Endothelial cell of umbilical vein (primary cell): ENCODE measurements around the gene RNLS. TPM values are rescaled to one million over a fixed set of nuclear protein-coding genes. Genes with fewer than 3 reads are reported as not detected.

Experiments
- BruUV-seq: library from RNA; stranded (reverse); fragments of 400-500 nt; replicated peaks from 2 replicates; lab custom pipeline; 2021; lab: Mats Ljungman, UMichigan
- CTCF ChIA-PET: fragments of 300-600, 350-600 bp; sonication (Branson Sonifier 250); formaldehyde crosslinking; loops from one replicate; lab custom pipeline; 2021; ENCODE audit warnings: antibody characterized with exemption, inconsistent platforms; lab: Charles Lee
- POLR2A ChIA-PET: fragments of 300-600, 350-600 bp; sonication (Branson Sonifier 250); formaldehyde crosslinking; loops from one replicate; lab custom pipeline; 2021; ENCODE audit warnings: antibody characterized with exemption, inconsistent platforms; lab: Charles Lee
- DNase-seq: peaks from one replicate; pipeline ENCODE4 v3.0.0-alpha.2; 2011; ENCODE audit warnings: low read depth, low spot score
- FAIRE-seq: peaks from 2 replicates; lab custom pipeline; 2011; peaks lifted over from hg19 to GRCh38; lab: Jason Lieb, UNC
- H2AFZ ChIP-seq: 2 replicates; pipeline ENCODE4 v1.6.0; 2012; ENCODE audit warnings: low read depth, low read length, control low read depth, inconsistent platforms
- H3K27ac ChIP-seq: 2 replicates; pipeline ENCODE4 v1.5.1; 2011; ENCODE audit warnings: low read depth, mild to moderate bottlenecking, control low read depth, low read length, moderate library complexity; ENCODE audit not compliant: insufficient read depth
- H3K27me3 ChIP-seq, 2 experiments: 2 replicates each; pipeline versions ENCODE4 v1.6.0 to v1.6.1; 2011; ENCODE audit warnings: low read length in 2 of 2, mixed read lengths in 1 of 2; ENCODE audit not compliant: control insufficient read depth in 2 of 2, insufficient read depth in 2 of 2
- H3K36me3 ChIP-seq, 2 experiments: 2 replicates in 1 of 2; 3 replicates in 1 of 2; pipeline ENCODE4 v1.5.1; 2011; ENCODE audit warnings: low read length in 2 of 2, mild to moderate bottlenecking in 1 of 2, moderate library complexity in 1 of 2; ENCODE audit not compliant: control insufficient read depth in 2 of 2, insufficient read depth in 2 of 2; ENCODE audit errors: extremely low read depth in 1 of 2
- H3K4me1 ChIP-seq: 3 replicates; pipeline ENCODE4 v1.5.1; 2011; ENCODE audit warnings: mild to moderate bottlenecking, low read length; ENCODE audit not compliant: control insufficient read depth, insufficient read depth; ENCODE audit errors: extremely low read depth
- H3K4me2 ChIP-seq: 2 replicates; pipeline ENCODE4 v1.6.1; 2011; ENCODE audit warnings: low read length, control low read depth, mixed read lengths; ENCODE audit not compliant: insufficient read depth
- H3K4me3 ChIP-seq, 3 experiments: fragments of 200-600 bp in 1 of 3; sonication (generic), shearing (Covaris generic) in 1 of 3; replicated peaks in 1 of 3; 2 replicates each; pipeline ENCODE4 v1.5.1; 2011 to 2016; ENCODE audit warnings: control low read depth in 3 of 3, low read length in 3 of 3, mild to moderate bottlenecking in 2 of 3, inconsistent platforms in 1 of 3, low read depth in 1 of 3, moderate library complexity in 1 of 3; ENCODE audit not compliant: insufficient read depth in 1 of 3
- H3K79me2 ChIP-seq: 2 replicates; pipeline ENCODE4 v1.6.0; 2012; ENCODE audit warnings: low read length, inconsistent platforms; ENCODE audit not compliant: control insufficient read depth, insufficient read depth
- H3K9ac ChIP-seq: replicated peaks from 2 replicates; pipeline ENCODE3; 2011; ENCODE audit warnings: low read length, control low read depth; ENCODE audit not compliant: insufficient read depth; ENCODE audit errors: extremely low read depth
- H3K9me1 ChIP-seq: replicated peaks from 3 replicates; pipeline ENCODE4 v1.6.0; 2011; ENCODE audit warnings: mild to moderate bottlenecking, low read length; ENCODE audit not compliant: control insufficient read depth, insufficient read depth; ENCODE audit errors: extremely low read depth
- H3K9me3 ChIP-seq: replicated peaks from 2 replicates; pipeline ENCODE4 v1.5.1; 2012; ENCODE audit warnings: low read length, inconsistent platforms; ENCODE audit not compliant: control insufficient read depth, insufficient read depth
- H4K20me1 ChIP-seq: replicated peaks from 2 replicates; pipeline ENCODE3; 2011; ENCODE audit warnings: mild to moderate bottlenecking, low read length; ENCODE audit not compliant: control insufficient read depth, insufficient read depth; ENCODE audit errors: extremely low read depth
- CTCF ChIP-seq, 2 donors: IDR thresholded peaks; 1 replicate in 1 of 2; 2 replicates in 1 of 2; pipeline ENCODE4 v1.5.1; 2011; ENCODE audit warnings: low read length in 2 of 2, mild to moderate bottlenecking in 2 of 2, moderate library complexity in 2 of 2, control low read depth in 1 of 2, inconsistent platforms in 1 of 2, low read depth in 1 of 2; ENCODE audit not compliant: insufficient read depth in 1 of 2; ENCODE audit errors: extremely low read depth in 1 of 2
- EZH2 ChIP-seq: IDR thresholded peaks from 2 replicates; pipeline ENCODE4 v1.6.1; 2012; ENCODE audit warnings: borderline replicate concordance, low read depth, mild to moderate bottlenecking, moderate library complexity, low read length, inconsistent platforms; ENCODE audit not compliant: severe bottlenecking
- FOS ChIP-seq: IDR thresholded peaks from 2 replicates; pipeline ENCODE4 v1.6.1; 2011; ENCODE audit warnings: mild to moderate bottlenecking, low read length, moderate library complexity, borderline replicate concordance; ENCODE audit not compliant: insufficient read depth
- GATA2 ChIP-seq: IDR thresholded peaks from 2 replicates; pipeline ENCODE4 v1.7.0; 2011; ENCODE audit warnings: low read depth, mild to moderate bottlenecking, moderate library complexity, mixed read lengths, low read length; ENCODE audit not compliant: insufficient read length, insufficient read depth
- JUN ChIP-seq: IDR thresholded peaks from 2 replicates; pipeline ENCODE4 v1.6.1; 2011; ENCODE audit warnings: borderline replicate concordance, low read depth; ENCODE audit not compliant: insufficient read length, insufficient read depth
- MAX ChIP-seq: IDR thresholded peaks from 2 replicates; pipeline ENCODE4 v1.6.1; 2011; ENCODE audit not compliant: insufficient read depth, insufficient read length
- MYC ChIP-seq: IDR thresholded peaks from one replicate; pipeline ENCODE4 v1.6.1; 2011; ENCODE audit warnings: mild to moderate bottlenecking, low read depth, low read length
- POLR2A ChIP-seq: IDR thresholded peaks from 2 replicates; pipeline ENCODE4 v1.6.1; 2012; ENCODE audit warnings: low read depth, mild to moderate bottlenecking, control low read depth, low read length
- POLR2AphosphoS5 ChIP-seq: IDR thresholded peaks from 2 replicates; pipeline ENCODE4 v1.6.1; 2012; ENCODE audit warnings: low read depth, mild to moderate bottlenecking, control low read depth, low read length, moderate library complexity; ENCODE audit not compliant: insufficient read depth
- dilution Hi-C: fragments of 300-500 bp; cut with MboI; formaldehyde crosslinking; loops from one replicate; pipeline ENCODE4 v1.15.0; 2019; ENCODE audit warnings: low sequenced_read_pairs; ENCODE audit not compliant: extremely low pct_ligation_motif_present
- intact Hi-C: fragments of 100-400 bp; cut with micrococcal nuclease; formaldehyde crosslinking; loops from one replicate; pipeline ENCODE4 v1.10.0; 2022
- polyA plus RNA-seq, 4 experiments: library from polyadenylated mRNA; depleted of rRNA in 3 of 4; stranded (reverse) in 3 of 4; unstranded in 1 of 4; fragments of >200 nt; gene quantifications; 2 replicates each; pipeline versions ENCODE4 v1.2.1 to v1.2.3, GENCODE V29; 2011 to 2012; ENCODE audit warnings: missing spikeins in 1 of 4
- total RNA-seq: library from RNA; stranded (reverse); gene quantifications from 2 replicates; pipeline ENCODE4 v1.2.3, GENCODE V29; 2021

Gene RNLS
- total and polyA plus RNA-seq, 2 donors (not counting 3 experiments of a cell fraction or from before 2014, with no cell fraction given), result 2.5 to 4.6 TPM

GRCh38 chr10:88256013-88256680 is 327.0 kb downstream of the RNLS start:
- ChIA-PET CTCF (interaction anchor here (1.1 kb wide), 1 partner anchor 10 kb away, joined by 5 read pairs; no protein-coding TSS in a partner anchor), POLR2A (no interaction called here)
- TF ChIP-seq MYC (no peak), FOS (no peak), GATA2 (no peak), POLR2A (no peak), MAX (no peak), EZH2 (no peak), JUN (no peak), POLR2AphosphoS5 (no peak), CTCF (IDR thresholded peaks at IDR 0.05; ENCODE audit: extremely low read depth in 1 of 2, insufficient read depth in 1 of 2, low read depth in 1 of 2, low read length in 2 of 2) (no peak)
- dilution Hi-C loops, result no loop called here
- H3K4me1 ChIP-seq, result peaks cover 6% of the 10 kb centered on the region
- no peak overlapping the region for H2AFZ ChIP-seq
- intact Hi-C loops, result no loop called here
- H3K4me2 ChIP-seq, result no peak overlapping the region
- H4K20me1 ChIP-seq, result no peaks in the 10 kb centered on the region
- H3K27ac ChIP-seq, result no peak overlapping the region
- no peaks in the 10 kb centered on the region for H3K36me3 ChIP-seq
- H3K4me3 ChIP-seq, result no peak overlapping the region
- H3K9me3 ChIP-seq, result no peaks in the 10 kb centered on the region
- no peak for DNase-seq
- H3K27me3 ChIP-seq, result no peaks in the 10 kb centered on the region
- BruUV-seq, result no TSS peak
- no peak for FAIRE-seq
- no peak overlapping the region for H3K9ac ChIP-seq
- no peaks in the 10 kb centered on the region for H3K9me1 ChIP-seq
- no peaks in the 10 kb centered on the region for H3K79me2 ChIP-seq
